ENCODE data around the gene ZIC5.

ZIC5 gene

GRCh38 chr13:99982731-99983498 lies 11.3 kb upstream of the ZIC5 start:
- peaks cover 5% of the 10 kb centered on the region for H3K9me3 Mint-ChIP-seq
- peaks cover 65% of the 10 kb centered on the region for H3K27me3 Mint-ChIP-seq (ENCODE audit: low read depth)
- peak overlapping the region; percentile 42 for H3K4me3 Mint-ChIP-seq
- peaks cover 9% of the 10 kb centered on the region for H3K36me3 Mint-ChIP-seq (ENCODE audit: low read depth)
- H3K27ac Mint-ChIP-seq: peak overlapping the region; percentile 79
- H3K4me1 Mint-ChIP-seq (ENCODE audit: low read depth): peaks cover 21% of the 10 kb centered on the region

- Mint-ChIP-seq H3K27ac (peak overlapping the region; percentile 49), H3K36me3 (ENCODE audit: low read depth) (peaks cover 9% of the 10 kb centered on the region), H3K4me1 (ENCODE audit: low read depth) (peaks cover 21% of the 10 kb centered on the region), H3K4me3 (peak overlapping the region; percentile 42), H3K9me3 (peaks cover 5% of the 10 kb centered on the region), H3K27me3 (ENCODE audit: low read depth) (peaks cover 65% of the 10 kb centered on the region)
Observed at GRCh38 chr13:99982036-99982730, 10.6 kb upstream of the ZIC5 start.

- peaks cover 65% of the 10 kb centered on the region for H3K27me3 Mint-ChIP-seq (ENCODE audit: low read depth)
- peak within 1 kb of the TSS; percentile 49 for H3K27ac Mint-ChIP-seq
Observed at GRCh38 chr13:99981735-99982035, 10.1 kb upstream of the ZIC5 start, which contains the start of gene ZIC2. Gene ZIC2, plus strand, starts transcription at chr13:99981784. Its CDS starts 281 bp downstream, at chr13:99982065.

GRCh38 chr13:99980824-99981734 lies 9.5 kb upstream of the ZIC5 start:
- H3K27ac Mint-ChIP-seq: no peak overlapping the region
- H3K4me3 Mint-ChIP-seq: peak overlapping the region; percentile 48
- H3K9me3 Mint-ChIP-seq: peaks cover 8% of the 10 kb centered on the region
- peaks cover 10% of the 10 kb centered on the region for H3K36me3 Mint-ChIP-seq (ENCODE audit: low read depth)
- peaks cover 65% of the 10 kb centered on the region for H3K27me3 Mint-ChIP-seq (ENCODE audit: low read depth)
- peaks cover 18% of the 10 kb centered on the region for H3K4me1 Mint-ChIP-seq (ENCODE audit: low read depth)

More at GRCh38 chr13:99981735-99982035, 10.1 kb upstream of the ZIC5 start, which contains the start of gene ZIC2:
- peaks cover 7% of the 10 kb centered on the region for H3K9me3 Mint-ChIP-seq
- H3K36me3 Mint-ChIP-seq (ENCODE audit: low read depth): peaks cover 12% of the 10 kb centered on the region
- peak within 1 kb of the TSS; percentile 48 for H3K4me3 Mint-ChIP-seq
- peaks cover 19% of the 10 kb centered on the region for H3K4me1 Mint-ChIP-seq (ENCODE audit: low read depth)

- H3K4me3 Mint-ChIP-seq: no peak overlapping the region
- peaks cover 7% of the 10 kb centered on the region for H3K36me3 Mint-ChIP-seq (ENCODE audit: low read depth)
Observed at GRCh38 chr13:99980201-99980823, 8.7 kb upstream of the ZIC5 start.

GRCh38 chr13:99979453-99980200 lies 8.1 kb upstream of the ZIC5 start:
- Mint-ChIP-seq H3K27ac (no peak overlapping the region), H3K27me3 (ENCODE audit: low read depth) (peaks cover 73% of the 10 kb centered on the region), H3K4me3 (no peak overlapping the region), H3K9me3 (peaks cover 6% of the 10 kb centered on the region), H3K36me3 (ENCODE audit: low read depth) (peaks cover 7% of the 10 kb centered on the region), H3K4me1 (ENCODE audit: low read depth) (peaks cover 15% of the 10 kb centered on the region)

More at GRCh38 chr13:99980201-99980823, 8.7 kb upstream of the ZIC5 start:
- peaks cover 6% of the 10 kb centered on the region for H3K9me3 Mint-ChIP-seq
- H3K4me1 Mint-ChIP-seq (ENCODE audit: low read depth): peaks cover 15% of the 10 kb centered on the region
- no peak overlapping the region for H3K27ac Mint-ChIP-seq
- peaks cover 68% of the 10 kb centered on the region for H3K27me3 Mint-ChIP-seq (ENCODE audit: low read depth)

- peaks cover 73% of the 10 kb centered on the region for H3K27me3 Mint-ChIP-seq (ENCODE audit: low read depth)
- H3K4me3 Mint-ChIP-seq: peak overlapping the region; percentile 42
- peaks cover 9% of the 10 kb centered on the region for H3K9me3 Mint-ChIP-seq
- peak overlapping the region; percentile 39 for H3K27ac Mint-ChIP-seq
- peaks cover 5% of the 10 kb centered on the region for H3K36me3 Mint-ChIP-seq (ENCODE audit: low read depth)
- peaks cover 13% of the 10 kb centered on the region for H3K4me1 Mint-ChIP-seq (ENCODE audit: low read depth)
Observed at GRCh38 chr13:99978799-99979452, 7.4 kb upstream of the ZIC5 start.

- H3K4me1 Mint-ChIP-seq (ENCODE audit: low read depth): peaks cover 11% of the 10 kb centered on the region
- H3K27me3 Mint-ChIP-seq (ENCODE audit: low read depth): peaks cover 73% of the 10 kb centered on the region
- H3K9me3 Mint-ChIP-seq: peaks cover 9% of the 10 kb centered on the region
- H3K27ac Mint-ChIP-seq: no peak overlapping the region
- peaks cover 5% of the 10 kb centered on the region for H3K36me3 Mint-ChIP-seq (ENCODE audit: low read depth)
- H3K4me3 Mint-ChIP-seq: no peak overlapping the region
Observed at GRCh38 chr13:99977912-99978798, 6.6 kb upstream of the ZIC5 start.

- Mint-ChIP-seq H3K4me1 (ENCODE audit: low read depth) (peaks cover 10% of the 10 kb centered on the region), H3K27ac (peak overlapping the region; percentile 31), H3K9me3 (peaks cover 11% of the 10 kb centered on the region), H3K4me3 (no peak overlapping the region), H3K27me3 (ENCODE audit: low read depth) (peaks cover 74% of the 10 kb centered on the region), H3K36me3 (ENCODE audit: low read depth) (peaks cover 5% of the 10 kb centered on the region)
Observed at GRCh38 chr13:99977334-99977911, 5.9 kb upstream of the ZIC5 start.

GRCh38 chr13:99976575-99976974 lies 5.0 kb upstream of the ZIC5 start:
- H3K27me3 Mint-ChIP-seq (ENCODE audit: low read depth): peaks cover 81% of the 10 kb centered on the region
- H3K4me3 Mint-ChIP-seq: no peak overlapping the region
- H3K27ac Mint-ChIP-seq: no peak overlapping the region
- peaks cover 5% of the 10 kb centered on the region for H3K36me3 Mint-ChIP-seq (ENCODE audit: low read depth)
- peaks cover 10% of the 10 kb centered on the region for H3K4me1 Mint-ChIP-seq (ENCODE audit: low read depth)
- H3K9me3 Mint-ChIP-seq: peaks cover 15% of the 10 kb centered on the region

GRCh38 chr13:99975626-99976025 lies 4.1 kb upstream of the ZIC5 start:
- Mint-ChIP-seq H3K9me3 (peaks cover 15% of the 10 kb centered on the region), H3K27me3 (ENCODE audit: low read depth) (peaks cover 84% of the 10 kb centered on the region)

GRCh38 chr13:99974939-99975561 lies 3.5 kb upstream of the ZIC5 start:
- Mint-ChIP-seq H3K27me3 (ENCODE audit: low read depth) (peaks cover 86% of the 10 kb centered on the region), H3K36me3 (ENCODE audit: low read depth) (peaks cover 5% of the 10 kb centered on the region), H3K4me1 (ENCODE audit: low read depth) (peaks cover 12% of the 10 kb centered on the region), H3K27ac (peak overlapping the region; percentile 68), H3K4me3 (no peak overlapping the region), H3K9me3 (peaks cover 15% of the 10 kb centered on the region)

More at GRCh38 chr13:99975626-99976025, 4.1 kb upstream of the ZIC5 start:
- Mint-ChIP-seq H3K4me3 (no peak overlapping the region), H3K4me1 (ENCODE audit: low read depth) (peaks cover 12% of the 10 kb centered on the region), H3K27ac (no peak overlapping the region), H3K36me3 (ENCODE audit: low read depth) (peaks cover 5% of the 10 kb centered on the region)
